GM12873 (cell line): Measurements from ENCODE around the gene UBE2K.

Source experiments
- TF ChIP-seq, protein P1 (sequence below): IDR thresholded peaks from 2 replicates; pipeline ENCODE4 v1.5.1; 2012; ENCODE audit warnings: low read depth, mild to moderate bottlenecking, moderate library complexity, low read length, control low read depth; ENCODE audit not compliant: insufficient read depth; ENCODE audit errors: missing control alignments

The UBE2K gene

DNA sequence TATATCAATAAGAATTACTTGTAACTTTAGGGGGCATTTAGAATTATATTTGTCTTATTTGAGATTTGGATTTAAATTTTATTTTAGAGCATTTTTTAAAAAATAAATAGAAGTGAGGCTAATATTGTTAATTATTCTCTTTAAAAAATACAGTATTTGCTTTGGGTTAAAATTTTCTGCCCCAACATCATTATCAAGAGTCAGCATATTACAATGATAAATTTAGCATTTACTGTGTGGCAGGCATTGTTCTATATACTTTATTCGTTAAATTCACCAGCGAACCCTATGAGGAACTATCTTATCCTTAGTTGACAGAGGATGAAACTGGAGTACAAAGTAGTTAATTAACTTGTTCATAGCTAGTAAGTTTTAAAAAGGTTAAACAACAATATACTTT lies 34.0 kb downstream of the UBE2K start:
- TF ChIP-seq, protein P1, sequence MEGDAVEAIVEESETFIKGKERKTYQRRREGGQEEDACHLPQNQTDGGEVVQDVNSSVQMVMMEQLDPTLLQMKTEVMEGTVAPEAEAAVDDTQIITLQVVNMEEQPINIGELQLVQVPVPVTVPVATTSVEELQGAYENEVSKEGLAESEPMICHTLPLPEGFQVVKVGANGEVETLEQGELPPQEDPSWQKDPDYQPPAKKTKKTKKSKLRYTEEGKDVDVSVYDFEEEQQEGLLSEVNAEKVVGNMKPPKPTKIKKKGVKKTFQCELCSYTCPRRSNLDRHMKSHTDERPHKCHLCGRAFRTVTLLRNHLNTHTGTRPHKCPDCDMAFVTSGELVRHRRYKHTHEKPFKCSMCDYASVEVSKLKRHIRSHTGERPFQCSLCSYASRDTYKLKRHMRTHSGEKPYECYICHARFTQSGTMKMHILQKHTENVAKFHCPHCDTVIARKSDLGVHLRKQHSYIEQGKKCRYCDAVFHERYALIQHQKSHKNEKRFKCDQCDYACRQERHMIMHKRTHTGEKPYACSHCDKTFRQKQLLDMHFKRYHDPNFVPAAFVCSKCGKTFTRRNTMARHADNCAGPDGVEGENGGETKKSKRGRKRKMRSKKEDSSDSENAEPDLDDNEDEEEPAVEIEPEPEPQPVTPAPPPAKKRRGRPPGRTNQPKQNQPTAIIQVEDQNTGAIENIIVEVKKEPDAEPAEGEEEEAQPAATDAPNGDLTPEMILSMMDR, result no peak

DNA sequence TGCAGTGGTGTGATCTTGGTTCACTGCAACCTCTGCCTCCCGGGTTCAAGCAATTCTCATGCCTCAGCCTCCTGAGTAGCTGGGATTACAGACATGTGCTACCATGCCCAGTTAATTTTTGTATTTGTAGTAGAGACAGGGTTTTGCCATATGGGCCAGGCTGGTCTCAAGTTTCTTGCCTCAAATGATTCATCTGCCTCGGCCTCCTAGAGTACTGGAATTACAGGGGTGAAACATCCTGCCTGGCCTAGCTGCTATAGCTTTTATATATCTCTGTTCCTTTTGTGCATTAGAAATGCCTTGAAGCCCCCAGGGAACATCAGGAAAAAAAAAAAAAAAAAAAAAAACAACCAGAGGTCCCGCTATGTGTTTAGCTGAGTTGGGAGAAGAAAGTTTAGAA lies 34.8 kb downstream of the UBE2K start:
- TF ChIP-seq, protein P1, result no peak

DNA sequence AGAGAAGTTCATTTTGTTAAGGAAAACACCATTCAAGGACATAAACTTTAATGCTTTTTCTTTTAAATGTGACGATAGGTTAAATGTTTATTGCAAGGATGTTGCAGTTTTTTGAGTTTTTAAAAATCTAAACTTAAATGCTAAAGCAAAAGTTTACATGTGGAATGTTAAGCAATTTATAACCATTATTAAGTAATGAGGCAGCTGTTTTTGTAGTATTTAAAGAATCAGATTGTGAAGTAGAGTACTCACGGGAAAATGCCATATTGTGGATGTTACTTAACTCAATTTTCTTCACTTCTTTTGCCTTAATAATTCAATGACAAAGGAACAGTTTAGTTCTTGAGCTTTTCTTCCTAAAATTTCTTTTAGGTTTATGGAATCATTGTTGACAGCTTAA lies 43.5 kb downstream of the UBE2K start:
- TF ChIP-seq, protein P1, result no peak

DNA sequence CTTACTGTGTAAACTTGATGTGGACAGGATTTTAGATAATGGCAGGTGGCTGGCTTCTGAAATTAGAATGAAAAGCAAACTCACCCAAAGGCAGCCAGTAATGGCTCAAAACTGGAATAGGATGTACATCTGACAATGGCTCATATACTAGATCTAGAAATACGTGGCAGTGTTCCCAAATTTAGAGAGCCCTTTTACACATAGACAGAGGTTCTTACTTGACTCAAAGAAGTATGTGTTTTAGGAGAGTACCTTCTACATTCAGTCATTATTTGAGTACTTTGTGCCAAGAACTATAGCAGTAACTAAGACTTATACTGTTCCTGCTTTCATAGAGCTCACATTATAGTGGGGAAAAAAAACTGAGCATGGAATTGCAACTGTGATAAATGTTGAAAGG lies 48.0 kb downstream of the UBE2K start:
- TF ChIP-seq, protein P1, result no peak

DNA sequence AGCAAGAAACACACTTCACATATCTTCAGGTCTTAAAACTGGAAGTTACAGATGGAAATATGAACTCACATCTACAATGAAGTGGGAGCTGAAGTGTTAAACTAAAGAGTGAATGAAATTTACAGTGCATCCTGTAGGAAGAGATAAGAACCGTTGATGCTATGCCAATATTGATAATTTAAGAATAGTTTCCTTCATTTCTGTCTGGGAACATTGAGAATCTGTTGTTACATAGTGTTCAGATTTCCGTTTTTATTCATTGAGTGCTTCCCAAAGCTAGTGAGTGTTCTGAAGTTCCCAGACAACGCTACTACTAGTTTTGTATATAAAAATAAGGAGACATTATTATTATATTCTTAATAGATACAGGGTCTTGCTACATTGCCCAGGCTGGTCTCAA lies 52.3 kb downstream of the UBE2K start:
- TF ChIP-seq, protein P1, result no peak

DNA sequence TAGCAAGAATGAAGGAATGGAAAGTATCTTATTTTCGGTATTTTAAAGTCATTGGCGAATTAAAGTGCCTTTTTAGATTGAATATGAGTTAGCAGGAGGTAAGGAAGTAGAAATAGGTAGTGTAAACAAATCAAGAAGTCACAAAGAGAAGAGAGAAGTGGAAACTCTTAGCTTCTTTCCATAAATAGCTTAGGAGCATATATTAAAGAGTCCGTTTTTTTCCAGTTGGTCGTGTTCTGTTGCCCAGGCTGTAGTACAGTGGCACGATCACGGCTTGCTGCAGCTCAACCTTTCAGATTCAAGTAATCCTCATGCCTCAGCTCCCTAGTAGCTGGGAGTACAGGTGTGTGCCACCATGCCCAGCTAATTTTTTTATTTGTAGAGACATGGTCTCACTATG lies 56.4 kb downstream of the UBE2K start:
- TF ChIP-seq, protein P1, result no peak

DNA sequence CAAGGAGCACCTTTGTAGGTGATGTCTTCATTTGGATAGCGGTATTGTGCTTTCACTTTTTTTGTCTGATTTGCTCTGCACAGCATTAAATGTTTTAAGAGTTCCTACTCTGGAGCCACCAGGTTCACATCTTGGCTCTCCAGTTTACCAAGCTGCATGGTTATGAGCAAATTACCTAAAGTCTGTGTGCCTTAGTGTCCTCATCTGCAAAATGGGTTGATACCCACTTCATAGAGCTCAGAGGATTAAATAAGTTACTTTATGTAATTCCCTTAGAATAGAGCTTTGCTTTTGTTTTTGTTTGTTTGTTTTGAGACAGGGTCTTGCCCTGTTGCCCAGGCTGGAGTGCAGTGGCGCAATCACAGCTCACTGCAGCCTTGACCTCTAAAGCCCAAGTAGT lies 58.2 kb downstream of the UBE2K start:
- TF ChIP-seq, protein P1, result no peak

DNA sequence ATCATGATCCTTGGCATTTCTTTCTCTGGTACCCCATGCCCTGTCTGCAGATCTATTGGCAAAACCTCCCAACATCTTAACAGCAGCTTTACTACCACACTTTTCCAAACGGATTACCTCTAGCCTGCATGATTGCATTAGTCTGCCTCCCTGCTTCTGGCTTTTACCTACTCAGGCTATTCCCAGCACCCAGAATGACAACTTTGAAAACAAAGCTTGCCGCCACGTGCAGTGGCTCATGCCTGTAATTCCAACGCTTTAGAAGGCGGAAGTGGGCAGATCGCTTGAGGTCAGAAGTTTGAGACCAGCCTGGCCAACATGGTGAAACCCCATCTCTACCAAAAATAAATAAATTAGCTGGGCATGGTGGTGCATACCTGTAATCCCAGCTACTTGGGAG lies 60.2 kb downstream of the UBE2K start:
- TF ChIP-seq, protein P1, result no peak
